Ascending aorta (tissue), 2 donors: ENCODE measurements around the gene IL32. TPM values are rescaled to one million over a fixed set of nuclear protein-coding genes. Genes with fewer than 3 reads are reported as not detected.
"Not testable (repeated sequence)": the region's sequence is repeated elsewhere in the genome, so short reads cannot be mapped to it uniquely, and the experiment has no call there.

Source experiments
- DNase-seq, 2 donors: peaks; one replicate each; pipeline ENCODE4 v3.0.0-alpha.2; 2019; ENCODE audit warnings: low spot score in 2 of 2
- H3K27ac ChIP-seq, 2 donors: fragments of 200-600 bp; sonication (generic); one replicate each; pipeline ENCODE4 v1.5.1; 2016 to 2017; ENCODE audit warnings: mild to moderate bottlenecking in 1 of 2
- H3K27me3 ChIP-seq: fragments of 200-600 bp; sonication (generic); one replicate; pipeline ENCODE4 v1.5.1; 2017
- H3K36me3 ChIP-seq, 2 donors: fragments of 200-600 bp; sonication (generic); one replicate each; pipeline ENCODE4 v1.5.1; 2016
- H3K4me1 ChIP-seq, 2 donors: fragments of 200-600 bp; sonication (generic); one replicate each; pipeline ENCODE4 v1.5.1; 2016 to 2017; ENCODE audit warnings: mild to moderate bottlenecking in 1 of 2
- H3K4me3 ChIP-seq, 2 donors: fragments of 200-600 bp; sonication (generic); one replicate each; pipeline ENCODE4 v1.5.1; 2016 to 2017; ENCODE audit warnings: mild to moderate bottlenecking in 1 of 2
- H3K9me3 ChIP-seq, 2 donors: fragments of 200-600 bp; sonication (generic); one replicate each; pipeline ENCODE4 v1.5.1; 2016
- CTCF ChIP-seq, 3 experiments: fragments of 200-600 bp in 2 of 3; fragments of 450-650 bp in 1 of 3; sonication (generic) in 2 of 3; IDR thresholded peaks; one replicate each; pipeline ENCODE4 v1.5.1; 2016 to 2019; ENCODE audit warnings: antibody characterized with exemption in 3 of 3, mild to moderate bottlenecking in 1 of 3, moderate library complexity in 1 of 3
- intact Hi-C: fragments of 100-400 bp; cut with DNase I; formaldehyde crosslinking; loops from one replicate; pipeline ENCODE4 v1.15.1; 2023
- total RNA-seq: library from RNA; depleted of rRNA; stranded (reverse); fragments of >200 nt; gene quantifications from one replicate; pipeline ENCODE4 v1.1.0, GENCODE V29; 2016

Gene IL32
- total RNA-seq, 1 donor from 2014 or later, result 139 TPM

GRCh38 chr16:3051009-3051408 is 14.4 kb upstream of the IL32 start:
- no peak overlapping the region for H3K4me3 ChIP-seq
- H3K27ac ChIP-seq, result no peak overlapping the region
- H3K36me3 ChIP-seq, result no peaks in the 10 kb centered on the region
- H3K27me3 ChIP-seq, result peaks cover 22% of the 10 kb centered on the region
- intact Hi-C loops, result no loop called here
- no peak for DNase-seq
- H3K4me1 ChIP-seq, result peaks cover 8% of the 10 kb centered on the region in 2 donors
- TF ChIP-seq CTCF (IDR thresholded peaks at IDR 0.05), result no peak
- no peaks in the 10 kb centered on the region for H3K9me3 ChIP-seq

- H3K27ac ChIP-seq, result no peak overlapping the region
- intact Hi-C loops, result no loop called here
- DNase-seq, result no peak
- no peak overlapping the region for H3K4me3 ChIP-seq
- H3K36me3 ChIP-seq, result no peaks in the 10 kb centered on the region
- H3K4me1 ChIP-seq, result peaks cover 3 to 4% of the 10 kb centered on the region in 2 donors
- H3K9me3 ChIP-seq, result no peaks in the 10 kb centered on the region
- H3K27me3 ChIP-seq, result peaks cover 17% of the 10 kb centered on the region
- no peak for TF ChIP-seq CTCF (IDR thresholded peaks at IDR 0.05)
Observed at GRCh38 chr16:3051494-3051893, 13.9 kb upstream of the IL32 start.

- H3K27me3 ChIP-seq, H3K4me3 ChIP-seq, H3K4me1 ChIP-seq, intact Hi-C loops, H3K27ac ChIP-seq, H3K36me3 ChIP-seq, DNase-seq, H3K9me3 ChIP-seq: not testable (repeated sequence)
Observed at GRCh38 chr16:3052571-3053329, 12.7 kb upstream of the IL32 start.

GRCh38 chr16:3053330-3053710 is 12.1 kb upstream of the IL32 start:
- H3K9me3 ChIP-seq, H3K4me3 ChIP-seq, DNase-seq, H3K4me1 ChIP-seq, H3K27ac ChIP-seq, intact Hi-C loops, H3K36me3 ChIP-seq, H3K27me3 ChIP-seq: not testable (repeated sequence)

- Histone ChIP-seq H3K36me3 (no peaks in the 10 kb centered on the region), H3K27ac (no peak overlapping the region), H3K9me3 (no peaks in the 10 kb centered on the region), H3K4me3 (no peak overlapping the region), H3K4me1 (peaks cover 5 to 12% of the 10 kb centered on the region in 2 donors), H3K27me3 (no peaks in the 10 kb centered on the region)
- DNase-seq, result no peak
- TF ChIP-seq CTCF (IDR thresholded peaks at IDR 0.05), result no peak
- intact Hi-C loops, result no loop called here
Observed at GRCh38 chr16:3054965-3055733, 10.3 kb upstream of the IL32 start.

GRCh38 chr16:3055734-3056115 is 9.7 kb upstream of the IL32 start:
- H3K27ac ChIP-seq, H3K9me3 ChIP-seq, intact Hi-C loops, DNase-seq, H3K4me3 ChIP-seq, H3K27me3 ChIP-seq, H3K36me3 ChIP-seq: not testable (repeated sequence)
- peaks cover 5 to 12% of the 10 kb centered on the region in 2 donors for H3K4me1 ChIP-seq
